ENCODE data around the gene CEP290.

DNA sequence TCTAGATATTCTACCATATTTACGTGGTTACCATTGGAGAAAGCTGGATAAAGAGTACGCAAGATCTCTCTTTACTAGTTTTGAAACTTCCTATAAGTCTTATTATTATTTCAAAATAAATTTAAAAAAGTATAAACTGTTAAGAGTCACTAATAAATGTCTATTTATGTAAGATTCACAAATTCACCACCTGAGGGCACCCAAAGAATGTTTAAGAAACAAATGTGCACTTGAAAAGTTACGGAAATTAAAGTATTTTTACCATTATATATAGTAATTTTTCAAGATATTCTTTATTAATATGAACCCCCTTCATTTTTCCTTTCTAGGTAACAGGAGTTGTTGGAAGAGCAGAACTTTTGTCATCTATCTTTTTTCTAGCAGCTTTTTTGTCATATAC, 12.1 kb upstream of the CEP290 start:
- TF ChIP-seq EZH2 (IDR thresholded peaks at IDR 0.05; ENCODE audit: borderline replicate concordance, insufficient read depth, low read length, poor library complexity, severe bottlenecking) (no peak), RAD21 (conservative IDR thresholded peaks at IDR 0.05) (peak; percentile 72)
- TF ChIP-seq, protein P1, sequence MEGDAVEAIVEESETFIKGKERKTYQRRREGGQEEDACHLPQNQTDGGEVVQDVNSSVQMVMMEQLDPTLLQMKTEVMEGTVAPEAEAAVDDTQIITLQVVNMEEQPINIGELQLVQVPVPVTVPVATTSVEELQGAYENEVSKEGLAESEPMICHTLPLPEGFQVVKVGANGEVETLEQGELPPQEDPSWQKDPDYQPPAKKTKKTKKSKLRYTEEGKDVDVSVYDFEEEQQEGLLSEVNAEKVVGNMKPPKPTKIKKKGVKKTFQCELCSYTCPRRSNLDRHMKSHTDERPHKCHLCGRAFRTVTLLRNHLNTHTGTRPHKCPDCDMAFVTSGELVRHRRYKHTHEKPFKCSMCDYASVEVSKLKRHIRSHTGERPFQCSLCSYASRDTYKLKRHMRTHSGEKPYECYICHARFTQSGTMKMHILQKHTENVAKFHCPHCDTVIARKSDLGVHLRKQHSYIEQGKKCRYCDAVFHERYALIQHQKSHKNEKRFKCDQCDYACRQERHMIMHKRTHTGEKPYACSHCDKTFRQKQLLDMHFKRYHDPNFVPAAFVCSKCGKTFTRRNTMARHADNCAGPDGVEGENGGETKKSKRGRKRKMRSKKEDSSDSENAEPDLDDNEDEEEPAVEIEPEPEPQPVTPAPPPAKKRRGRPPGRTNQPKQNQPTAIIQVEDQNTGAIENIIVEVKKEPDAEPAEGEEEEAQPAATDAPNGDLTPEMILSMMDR (IDR thresholded peaks at IDR 0.05; ENCODE audit: poor library complexity, severe bottlenecking) = peak; percentile 60

Measured in neural cell (in vitro differentiated cells).